ENCODE measurements around the gene OSBPL3.
"Not testable (repeated sequence)": the region's sequence is repeated elsewhere in the genome, so short reads cannot be mapped to it uniquely, and the experiment has no call there.

Gene OSBPL3

GRCh38 chr7:24979863-24980533 lies at the start of gene OSBPL3:
Gene OSBPL3, minus strand, starts transcription at chr7:24980178. Its CDS starts 87,706 bp downstream, at chr7:24892472.
- DNase-seq: peak; percentile 83 to 96 (median 92)

GRCh38 chr7:25029075-25029474 lies 49.1 kb upstream of the OSBPL3 start:
- DNase-seq: peak in 1 of 6 experiments; percentile 29

- DNase-seq: peak in 3 of 6 experiments; percentile 29 to 49 (median 36)
Observed at GRCh38 chr7:25028370-25029021, 48.5 kb upstream of the OSBPL3 start.

- DNase-seq: no peak
Observed at GRCh38 chr7:25026156-25026555, 46.2 kb upstream of the OSBPL3 start.

- DNase-seq: no peak
Observed at GRCh38 chr7:25025218-25025671, 45.3 kb upstream of the OSBPL3 start.

- no peak for DNase-seq
Observed at GRCh38 chr7:25024066-25024465, 44.1 kb upstream of the OSBPL3 start.

GRCh38 chr7:25017671-25018070 lies 37.7 kb upstream of the OSBPL3 start:
- DNase-seq: not testable (repeated sequence)

- no peak for DNase-seq
Observed at GRCh38 chr7:25014756-25015155, 34.8 kb upstream of the OSBPL3 start.

- not testable (repeated sequence) for DNase-seq
Observed at GRCh38 chr7:25012710-25013109, 32.7 kb upstream of the OSBPL3 start.

GRCh38 chr7:25012254-25012653 lies 32.3 kb upstream of the OSBPL3 start:
- no peak for DNase-seq

GRCh38 chr7:25009257-25009656 lies 29.3 kb upstream of the OSBPL3 start:
- DNase-seq: no peak

- DNase-seq: no peak
Observed at GRCh38 chr7:25007668-25008067, 27.7 kb upstream of the OSBPL3 start.

GRCh38 chr7:25006276-25006675 lies 26.3 kb upstream of the OSBPL3 start:
- DNase-seq: no peak

- DNase-seq: no peak
Observed at GRCh38 chr7:25005658-25006057, 25.7 kb upstream of the OSBPL3 start.

- no peak for DNase-seq
Observed at GRCh38 chr7:25002786-25003185, 22.8 kb upstream of the OSBPL3 start.

GRCh38 chr7:24995466-24995865 lies 15.5 kb upstream of the OSBPL3 start:
- no peak for DNase-seq

- no peak for DNase-seq
Observed at GRCh38 chr7:24992314-24992713, 12.3 kb upstream of the OSBPL3 start.

- DNase-seq: no peak
Observed at GRCh38 chr7:24991353-24991752, 11.4 kb upstream of the OSBPL3 start.

- DNase-seq: no peak
Observed at GRCh38 chr7:24987331-24987842, 7.4 kb upstream of the OSBPL3 start.

- no peak for DNase-seq
Observed at GRCh38 chr7:24982917-24983316, 2.9 kb upstream of the OSBPL3 start.

GRCh38 chr7:24981171-24981951 lies 1.4 kb upstream of the OSBPL3 start:
- peak in 5 of 6 experiments; percentile 5 to 47 (median 22) for DNase-seq

- DNase-seq: peak in 5 of 6 experiments; percentile 36 to 54 (median 44)
Observed at GRCh38 chr7:24980534-24981170, 674 bp upstream of the OSBPL3 start.

GRCh38 chr7:24979470-24979862 lies 512 bp downstream of the OSBPL3 start:
- peak; percentile 49 to 78 (median 65) for DNase-seq

Data from stimulated activated naive CD4-positive, alpha-beta T cell (primary cell).